Measurements from ENCODE around the gene PPM1E.
"Not testable (repeated sequence)": the region's sequence is repeated elsewhere in the genome, so short reads cannot be mapped to it uniquely, and the experiment has no call there.

Gene PPM1E

DNA sequence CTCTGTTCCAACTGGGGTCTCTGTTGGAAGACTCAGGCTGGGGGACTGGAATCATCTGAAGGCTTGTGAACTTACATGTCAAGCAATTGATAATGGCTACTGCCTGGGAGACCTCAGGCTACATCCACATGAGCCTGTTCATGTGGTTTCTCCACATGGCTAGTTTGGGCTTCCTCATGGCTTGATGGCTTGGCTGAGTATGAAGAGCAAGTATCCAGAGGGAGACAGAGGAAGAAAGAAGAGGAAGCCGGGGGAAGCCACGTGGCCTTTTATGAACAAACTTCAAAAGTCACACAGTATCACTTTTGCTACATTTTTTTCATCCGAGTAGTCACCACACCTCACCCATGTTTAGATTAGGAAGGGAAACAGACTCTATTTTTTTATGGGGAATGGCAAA lies 192.2 kb downstream of the PPM1E start:
- DNase-seq (ENCODE audit: low spot score): no peak

GRCh38 chr17:58954358-58954757 lies 198.7 kb downstream of the PPM1E start:
- not testable (repeated sequence) for DNase-seq (ENCODE audit: low spot score)

DNA sequence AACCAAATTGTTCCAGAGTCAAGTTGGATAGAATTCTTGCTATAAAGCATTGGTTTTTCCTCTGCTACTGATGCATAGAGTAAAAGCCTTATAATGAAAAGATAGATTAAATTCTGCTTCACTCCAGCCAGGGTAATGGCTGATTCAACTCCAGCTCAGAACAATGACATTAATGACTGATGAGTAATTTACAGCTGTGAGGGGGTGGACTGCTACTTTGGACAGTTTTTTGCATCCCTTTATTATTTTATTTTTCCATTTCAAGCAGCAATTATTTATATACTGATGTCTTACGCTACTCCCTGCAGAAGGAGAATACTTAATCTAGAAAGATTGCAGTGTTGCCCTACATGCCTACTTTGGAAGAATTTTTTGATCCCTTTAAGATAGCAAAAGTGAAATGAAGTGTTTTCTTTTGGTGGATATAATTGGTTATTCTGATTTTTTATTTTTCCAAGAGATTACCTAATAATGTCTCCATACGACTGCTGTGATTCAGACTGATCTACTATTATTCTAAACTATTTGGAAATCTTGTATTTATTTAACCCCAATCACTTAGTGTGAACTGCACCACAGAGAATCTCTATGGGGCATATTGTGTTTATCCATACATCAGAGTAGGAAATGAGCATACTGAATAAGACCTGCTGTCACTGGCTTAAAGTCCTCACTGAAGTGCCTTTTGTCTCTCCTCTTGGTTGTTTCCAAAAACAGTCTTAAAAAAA lies 201.5 kb downstream of the PPM1E start:
- no peak for DNase-seq (ENCODE audit: low spot score)

DNA sequence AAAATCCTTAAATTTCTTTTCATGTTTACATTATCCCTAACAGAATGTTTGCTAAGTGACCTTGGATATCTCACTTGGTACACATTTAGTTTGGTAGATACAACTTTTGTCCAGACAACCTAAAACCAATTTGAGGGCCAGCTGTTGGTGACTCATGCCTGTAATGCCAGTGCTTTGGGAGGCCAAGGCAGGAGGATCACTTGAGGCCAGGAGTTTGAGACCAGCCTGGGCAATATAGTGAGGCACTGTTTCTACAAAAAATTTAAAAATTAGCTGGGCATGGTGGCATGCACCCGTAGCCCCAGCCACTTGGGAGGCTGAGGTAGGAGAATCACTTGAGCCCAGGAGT lies 202.0 kb downstream of the PPM1E start:
- DNase-seq (ENCODE audit: low spot score): not testable (repeated sequence)

DNA sequence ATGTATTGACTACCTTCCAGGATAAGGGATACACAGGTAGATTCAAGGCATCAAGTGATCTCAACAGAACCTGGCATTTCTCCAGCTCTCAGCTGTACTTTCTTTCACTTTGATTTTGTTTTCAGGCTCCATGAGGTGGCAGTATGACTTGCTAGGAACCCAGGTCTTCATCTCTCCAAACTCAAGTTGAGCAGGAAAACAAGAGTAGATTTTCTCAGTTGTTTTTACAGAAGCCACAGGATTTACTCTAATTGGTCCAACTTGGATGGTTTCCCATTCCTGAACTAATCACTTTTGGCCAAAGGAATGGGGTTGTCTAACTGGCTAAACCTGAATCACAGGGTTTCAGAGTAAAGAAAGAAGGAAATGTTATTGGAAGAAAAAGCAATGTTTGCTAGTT lies 204.4 kb downstream of the PPM1E start:
- DNase-seq (ENCODE audit: low spot score): peak; percentile 42

DNA sequence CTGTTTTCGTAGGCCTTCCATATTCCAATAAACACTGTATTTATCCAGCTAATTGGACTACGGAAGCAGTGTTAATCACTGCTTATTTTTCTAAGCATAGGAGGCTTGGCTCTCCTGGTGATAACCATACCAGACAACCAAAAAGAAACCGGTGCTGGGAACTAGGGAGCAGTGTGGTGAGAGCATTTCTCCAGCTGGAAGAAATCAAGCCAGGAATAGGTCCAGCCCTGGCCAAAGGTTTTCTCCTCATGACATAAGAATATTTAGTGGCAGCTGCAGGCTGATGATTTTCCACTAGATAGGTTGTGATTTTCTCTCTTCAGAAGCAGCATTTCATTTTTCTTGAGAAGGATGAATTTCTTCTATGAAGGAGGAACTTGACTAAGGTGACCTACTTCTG lies 209.6 kb downstream of the PPM1E start:
- DNase-seq (ENCODE audit: low spot score): no peak

GRCh38 chr17:58966208-58966607 lies 210.6 kb downstream of the PPM1E start:
- no peak for DNase-seq (ENCODE audit: low spot score)

- DNase-seq (ENCODE audit: low spot score): no peak
Measured at GRCh38 chr17:58968426-58969061, 212.9 kb downstream of the PPM1E start.

GRCh38 chr17:58969156-58969555 lies 213.5 kb downstream of the PPM1E start:
- DNase-seq (ENCODE audit: low spot score): no peak

DNA sequence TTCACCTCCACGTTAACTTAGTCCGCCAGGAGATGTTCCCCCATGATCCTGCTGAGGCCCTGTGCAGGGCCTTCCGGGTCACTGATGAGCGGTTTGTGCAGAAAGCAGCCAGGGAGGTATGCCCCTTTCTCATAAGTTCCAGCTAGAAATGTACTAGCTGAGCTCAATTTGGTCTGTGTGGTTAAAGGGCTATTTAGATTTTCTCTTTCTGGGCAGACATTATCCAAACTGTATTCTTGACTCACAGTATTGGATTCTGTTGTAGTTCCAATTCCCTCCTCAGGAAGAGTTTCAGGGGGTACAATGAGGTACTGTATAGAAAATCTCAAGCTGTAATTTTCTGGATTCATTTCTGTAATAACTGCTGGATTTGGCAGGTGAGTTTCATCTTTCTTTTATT lies 214.0 kb downstream of the PPM1E start:
- DNase-seq (ENCODE audit: low spot score): no peak

DNA sequence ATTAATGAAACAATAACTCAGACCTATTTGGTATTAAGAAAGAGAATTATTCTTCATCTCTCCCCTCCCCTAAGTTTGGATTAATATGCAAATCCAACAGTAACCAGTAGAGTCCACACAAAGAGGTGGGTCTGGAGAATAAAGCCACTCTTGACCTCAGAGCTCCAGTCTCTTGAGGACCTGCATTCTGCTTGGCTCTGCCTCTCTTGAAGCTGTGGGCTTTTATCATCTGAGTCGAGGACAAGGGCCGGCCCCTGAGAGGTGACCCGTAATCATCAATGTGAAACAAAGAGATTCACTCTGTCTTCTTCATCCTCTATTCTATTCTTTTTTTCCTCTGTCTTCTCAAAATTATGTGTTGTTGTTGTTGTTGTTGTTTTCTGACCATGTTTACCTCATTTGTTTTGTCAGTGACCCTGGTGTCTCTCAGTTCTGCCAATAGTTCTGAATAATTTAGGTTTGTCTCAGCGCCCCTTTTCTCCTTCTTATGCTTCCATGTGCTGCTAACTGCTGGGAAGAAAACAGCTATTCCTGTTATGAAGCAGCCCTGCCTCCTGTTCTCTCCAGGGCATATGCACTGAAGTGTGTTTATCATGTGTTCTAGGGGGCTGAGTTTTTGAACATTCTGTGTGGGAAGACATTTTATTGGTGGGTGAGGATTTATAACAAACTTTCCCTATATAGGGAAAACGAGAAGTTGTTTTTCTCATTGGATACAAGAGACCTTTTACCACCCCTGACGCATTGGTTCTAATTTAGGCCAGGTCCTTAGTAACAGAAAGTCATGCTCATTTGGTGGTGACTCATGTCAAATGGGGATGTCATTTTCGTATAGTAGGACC lies 215.2 kb downstream of the PPM1E start:
- peak; percentile 9 for DNase-seq (ENCODE audit: low spot score)

DNA sequence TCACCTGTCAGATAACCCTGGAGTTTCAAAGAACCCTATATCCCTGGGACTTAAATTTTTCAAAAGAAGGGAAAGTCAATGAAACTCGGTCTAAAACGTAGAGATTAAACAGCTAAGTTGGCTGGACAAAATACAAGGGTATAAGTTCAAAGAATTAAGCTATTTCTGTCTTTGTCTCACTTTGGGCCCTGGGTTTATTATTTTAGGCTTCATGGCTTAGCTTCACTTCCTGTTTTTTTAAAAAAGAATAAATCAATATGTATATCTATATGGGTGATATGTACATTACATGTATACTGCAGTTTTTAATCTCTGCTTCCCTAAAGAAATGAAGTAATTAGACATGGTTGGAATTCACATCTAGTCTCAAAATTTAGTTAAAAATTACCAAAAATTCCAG lies 218.7 kb downstream of the PPM1E start:
- no peak for DNase-seq (ENCODE audit: low spot score)

DNA sequence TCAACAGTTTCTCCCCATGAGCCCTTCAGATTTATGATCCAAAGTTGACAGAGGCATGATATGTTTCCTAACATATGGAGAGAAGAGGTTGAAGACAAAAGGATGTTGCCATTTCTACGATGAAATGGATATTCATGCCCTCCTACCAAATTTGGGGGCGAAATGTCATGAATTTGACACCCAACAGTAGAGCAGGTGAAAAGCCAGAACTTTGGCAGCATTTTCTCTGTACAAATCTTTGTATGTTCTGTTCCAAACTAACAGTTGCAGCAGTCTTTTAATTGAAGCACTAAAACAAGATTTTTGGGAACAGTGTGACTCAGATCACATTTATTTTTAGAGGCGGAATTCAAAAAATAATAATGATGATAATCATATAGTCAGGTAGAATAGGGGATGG lies 220.9 kb downstream of the PPM1E start:
- no peak for DNase-seq (ENCODE audit: low spot score)

GRCh38 chr17:58980706-58981481 lies 225.2 kb downstream of the PPM1E start:
- no peak for DNase-seq (ENCODE audit: low spot score)

DNA sequence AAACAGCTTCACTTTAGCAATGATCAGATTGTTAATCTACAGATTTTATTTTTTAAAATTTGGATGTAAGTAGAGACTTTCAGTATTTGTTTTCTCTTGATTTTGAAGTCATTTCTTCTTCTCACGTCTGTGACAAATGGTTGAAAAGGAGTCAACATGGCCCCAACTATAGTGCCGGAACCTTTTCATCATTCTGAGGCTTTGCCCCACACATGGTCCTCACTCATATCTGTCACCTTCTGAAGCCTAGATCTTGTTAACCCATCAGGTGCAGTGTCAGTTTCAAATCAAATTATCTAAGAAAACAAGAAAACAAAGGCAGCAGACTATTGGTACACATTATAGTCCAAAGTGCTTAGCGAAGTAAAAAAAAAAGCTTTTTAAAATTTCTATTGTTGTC lies 227.0 kb downstream of the PPM1E start:
- DNase-seq (ENCODE audit: low spot score): no peak

DNA sequence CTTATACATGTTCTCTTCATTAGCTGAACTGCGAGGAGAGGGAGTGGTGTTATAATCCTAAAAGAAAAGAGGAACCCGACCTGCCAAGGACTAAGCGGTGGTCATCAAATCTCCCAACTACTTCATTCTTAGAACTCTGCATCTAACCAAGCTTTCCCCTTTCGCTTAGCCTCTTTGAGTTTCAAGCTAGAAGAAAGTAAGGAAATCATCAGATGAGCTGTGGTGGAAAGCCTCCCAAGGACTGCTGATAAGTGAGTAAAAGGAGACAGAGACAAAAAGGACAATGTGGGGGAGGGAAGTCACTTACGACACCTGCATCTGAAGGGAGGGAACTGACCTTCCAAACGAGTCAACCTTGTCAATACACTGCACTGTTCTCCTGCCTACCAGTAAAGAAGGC lies 229.7 kb downstream of the PPM1E start:
- DNase-seq (ENCODE audit: low spot score): no peak

DNA sequence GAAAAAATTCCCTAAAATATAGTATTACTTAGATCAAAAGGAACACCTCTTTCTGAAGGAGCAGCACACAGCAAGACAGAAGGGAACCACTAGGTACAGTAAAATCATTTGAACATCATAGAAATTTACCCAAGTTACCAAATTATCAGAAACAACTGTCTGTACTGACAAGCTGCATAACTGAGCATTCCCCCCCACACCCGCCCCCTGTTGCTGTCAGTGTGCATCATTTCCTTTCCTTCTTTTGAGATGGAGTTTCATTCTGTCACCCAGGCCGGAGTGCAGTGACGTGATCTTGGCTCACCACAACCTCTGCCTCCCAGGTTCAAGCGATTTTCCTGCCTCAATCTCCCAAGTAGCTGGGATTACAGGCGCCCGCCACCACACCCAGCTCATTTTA lies 230.3 kb downstream of the PPM1E start:
- no peak for DNase-seq (ENCODE audit: low spot score)

DNA sequence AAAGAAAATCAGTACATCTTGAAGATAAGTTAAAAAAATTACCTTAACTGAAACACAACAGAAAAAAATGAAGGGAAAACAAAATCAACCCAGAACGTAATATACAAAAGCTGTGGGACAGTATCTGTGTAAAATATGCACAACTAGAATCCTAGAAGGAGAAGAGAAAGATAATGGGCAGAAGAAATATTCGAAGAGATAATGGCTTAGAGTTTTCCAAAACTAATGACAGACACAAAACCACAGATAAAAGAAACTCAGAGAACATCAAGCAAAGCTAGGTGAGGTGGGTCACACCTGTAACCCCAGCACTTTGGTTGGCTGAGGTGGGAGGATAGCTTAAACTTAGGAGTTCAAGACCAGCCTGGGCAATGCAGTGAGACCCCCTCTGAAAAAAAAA lies 234.0 kb downstream of the PPM1E start:
- DNase-seq (ENCODE audit: low spot score): no peak

DNA sequence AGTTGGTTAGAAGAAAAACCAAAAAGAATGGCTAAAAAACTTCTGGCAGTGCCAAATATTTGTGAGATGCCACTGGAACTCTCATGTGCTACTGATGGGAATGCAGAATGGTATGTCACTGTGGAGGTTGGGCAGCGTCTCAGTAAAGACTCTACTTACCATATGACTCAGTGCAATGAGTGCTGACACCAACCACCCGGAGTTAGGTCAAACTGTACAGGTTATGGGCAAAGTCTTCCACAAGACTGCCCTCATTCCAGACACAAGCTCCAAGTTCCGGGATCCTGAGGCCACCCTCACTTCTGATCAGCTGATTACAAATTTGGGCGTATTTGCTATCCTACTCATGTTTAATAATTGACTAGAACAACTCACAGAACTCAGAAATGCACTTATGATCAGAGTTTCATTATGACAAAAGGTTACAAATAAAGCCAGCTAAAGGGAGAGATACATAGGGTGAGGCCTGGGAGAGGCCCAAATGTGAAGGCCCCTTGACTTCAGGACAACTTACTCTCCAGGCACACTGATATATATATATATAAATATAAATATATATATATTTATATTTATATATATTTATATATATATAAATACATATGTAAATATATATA lies 236.2 kb downstream of the PPM1E start:
- DNase-seq (ENCODE audit: low spot score): peak; percentile 47

DNA sequence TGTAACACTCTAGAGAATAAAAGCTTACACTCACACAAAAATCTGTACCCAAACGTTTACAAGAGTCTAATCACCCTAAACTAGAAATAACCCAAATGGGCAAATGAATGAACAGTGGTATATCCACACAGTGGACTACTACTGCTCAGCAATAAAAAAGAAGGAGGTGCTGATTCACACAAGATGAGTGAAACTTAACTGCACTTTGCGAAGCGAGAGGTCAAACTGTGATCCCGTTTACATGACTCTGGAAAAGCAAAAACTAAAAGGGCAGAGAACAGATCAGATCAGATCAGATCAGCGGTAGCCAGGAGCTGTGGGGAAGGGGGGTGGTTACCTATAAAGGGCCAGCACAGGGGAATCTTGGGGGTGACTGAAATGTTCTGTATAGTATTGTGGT lies 237.7 kb downstream of the PPM1E start:
- no peak for DNase-seq (ENCODE audit: low spot score)

GRCh38 chr17:58995247-58995940 lies 239.7 kb downstream of the PPM1E start:
- peak; percentile 17 for DNase-seq (ENCODE audit: low spot score)

All from GM03348 (cell line).